ENCODE measurements around the gene MYO1E.
"Not testable (repeated sequence)": the region's sequence is repeated elsewhere in the genome, so short reads cannot be mapped to it uniquely, and the experiment has no call there.

DNA sequence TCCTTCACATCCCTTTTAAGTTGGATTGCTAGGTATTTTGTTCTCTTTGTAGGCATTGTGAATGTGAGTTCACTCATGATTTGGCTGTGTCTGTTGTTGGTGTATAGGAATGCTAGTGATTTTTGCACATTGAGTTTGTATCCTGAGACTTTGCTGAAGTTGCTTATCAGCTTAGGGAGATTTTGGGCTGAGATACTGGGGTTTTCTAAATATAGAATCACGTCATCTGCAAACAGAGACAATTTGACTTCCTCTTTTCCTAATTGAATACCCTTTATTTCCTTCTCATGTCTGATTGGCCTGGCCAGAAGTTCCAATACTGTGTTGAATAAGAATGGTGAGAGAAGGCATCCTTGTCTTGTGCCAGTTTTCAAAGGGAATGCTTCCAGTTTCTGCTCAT, 245.4 kb downstream of the MYO1E start:
- not testable (repeated sequence) for TF ChIP-seq EZH2 (IDR thresholded peaks at IDR 0.05; ENCODE audit: low read depth, low read length, severe bottlenecking); POLR2A (IDR thresholded peaks at IDR 0.05; ENCODE audit: control extremely low read depth in 1 of 2, low read depth in 2 of 2, low read length in 2 of 2); SP2 (IDR thresholded peaks at IDR 0.05; ENCODE audit: low read length); POLR2AphosphoS5 (IDR thresholded peaks at IDR 0.05; ENCODE audit: low read depth, low read length); SIN3A (conservative IDR thresholded peaks at IDR 0.05 in 1 of 2, IDR thresholded peaks at IDR 0.05 in 1 of 2; ENCODE audit: low read depth in 1 of 2, low read length in 2 of 2); RAD21 (IDR thresholded peaks at IDR 0.05 in 1 of 2, conservative IDR thresholded peaks at IDR 0.05 in 1 of 2; ENCODE audit: low read depth in 2 of 2, low read length in 2 of 2); EP300 (IDR thresholded peaks at IDR 0.05; ENCODE audit: borderline replicate concordance in 1 of 2, low read depth in 2 of 2, low read length in 2 of 2); SUZ12 (IDR thresholded peaks at IDR 0.05; ENCODE audit: low read length); GTF2F1 (IDR thresholded peaks at IDR 0.05; ENCODE audit: borderline replicate concordance, low read depth, low read length)
- TF ChIP-seq, protein P1, sequence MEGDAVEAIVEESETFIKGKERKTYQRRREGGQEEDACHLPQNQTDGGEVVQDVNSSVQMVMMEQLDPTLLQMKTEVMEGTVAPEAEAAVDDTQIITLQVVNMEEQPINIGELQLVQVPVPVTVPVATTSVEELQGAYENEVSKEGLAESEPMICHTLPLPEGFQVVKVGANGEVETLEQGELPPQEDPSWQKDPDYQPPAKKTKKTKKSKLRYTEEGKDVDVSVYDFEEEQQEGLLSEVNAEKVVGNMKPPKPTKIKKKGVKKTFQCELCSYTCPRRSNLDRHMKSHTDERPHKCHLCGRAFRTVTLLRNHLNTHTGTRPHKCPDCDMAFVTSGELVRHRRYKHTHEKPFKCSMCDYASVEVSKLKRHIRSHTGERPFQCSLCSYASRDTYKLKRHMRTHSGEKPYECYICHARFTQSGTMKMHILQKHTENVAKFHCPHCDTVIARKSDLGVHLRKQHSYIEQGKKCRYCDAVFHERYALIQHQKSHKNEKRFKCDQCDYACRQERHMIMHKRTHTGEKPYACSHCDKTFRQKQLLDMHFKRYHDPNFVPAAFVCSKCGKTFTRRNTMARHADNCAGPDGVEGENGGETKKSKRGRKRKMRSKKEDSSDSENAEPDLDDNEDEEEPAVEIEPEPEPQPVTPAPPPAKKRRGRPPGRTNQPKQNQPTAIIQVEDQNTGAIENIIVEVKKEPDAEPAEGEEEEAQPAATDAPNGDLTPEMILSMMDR (IDR thresholded peaks at IDR 0.05; ENCODE audit: control extremely low read depth in 1 of 3, insufficient read depth in 1 of 3, low read depth in 1 of 3, low read length in 3 of 3): not testable (repeated sequence)
- TF ChIP-seq, protein P2, sequence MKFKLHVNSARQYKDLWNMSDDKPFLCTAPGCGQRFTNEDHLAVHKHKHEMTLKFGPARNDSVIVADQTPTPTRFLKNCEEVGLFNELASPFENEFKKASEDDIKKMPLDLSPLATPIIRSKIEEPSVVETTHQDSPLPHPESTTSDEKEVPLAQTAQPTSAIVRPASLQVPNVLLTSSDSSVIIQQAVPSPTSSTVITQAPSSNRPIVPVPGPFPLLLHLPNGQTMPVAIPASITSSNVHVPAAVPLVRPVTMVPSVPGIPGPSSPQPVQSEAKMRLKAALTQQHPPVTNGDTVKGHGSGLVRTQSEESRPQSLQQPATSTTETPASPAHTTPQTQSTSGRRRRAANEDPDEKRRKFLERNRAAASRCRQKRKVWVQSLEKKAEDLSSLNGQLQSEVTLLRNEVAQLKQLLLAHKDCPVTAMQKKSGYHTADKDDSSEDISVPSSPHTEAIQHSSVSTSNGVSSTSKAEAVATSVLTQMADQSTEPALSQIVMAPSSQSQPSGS (IDR thresholded peaks at IDR 0.05; ENCODE audit: low read length): not testable (repeated sequence)
- TF ChIP-seq, protein P3, sequence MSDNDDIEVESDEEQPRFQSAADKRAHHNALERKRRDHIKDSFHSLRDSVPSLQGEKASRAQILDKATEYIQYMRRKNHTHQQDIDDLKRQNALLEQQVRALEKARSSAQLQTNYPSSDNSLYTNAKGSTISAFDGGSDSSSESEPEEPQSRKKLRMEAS (IDR thresholded peaks at IDR 0.05): not testable (repeated sequence)
